ENCODE data around the gene SLC41A3. TPM values are rescaled to one million over a fixed set of nuclear protein-coding genes. Genes with fewer than 3 reads are reported as not detected.

The SLC41A3 gene
- total and polyA plus RNA-seq, 4 donors: 9.3 to 19.8 (median 12.7) TPM

- TF ChIP-seq HNF4A (conservative IDR thresholded peaks at IDR 0.05) (no peak), SP1 (IDR thresholded peaks at IDR 0.05) (no peak), YY1 (IDR thresholded peaks at IDR 0.05) (no peak), NR2F2 (IDR thresholded peaks at IDR 0.05) (no peak), EGR1 (IDR thresholded peaks at IDR 0.05; ENCODE audit: low read depth in 2 of 2) (no peak)
Observed at GRCh38 chr3:125961289-125961589, 122.7 kb downstream of the SLC41A3 start (continued).

DNA sequence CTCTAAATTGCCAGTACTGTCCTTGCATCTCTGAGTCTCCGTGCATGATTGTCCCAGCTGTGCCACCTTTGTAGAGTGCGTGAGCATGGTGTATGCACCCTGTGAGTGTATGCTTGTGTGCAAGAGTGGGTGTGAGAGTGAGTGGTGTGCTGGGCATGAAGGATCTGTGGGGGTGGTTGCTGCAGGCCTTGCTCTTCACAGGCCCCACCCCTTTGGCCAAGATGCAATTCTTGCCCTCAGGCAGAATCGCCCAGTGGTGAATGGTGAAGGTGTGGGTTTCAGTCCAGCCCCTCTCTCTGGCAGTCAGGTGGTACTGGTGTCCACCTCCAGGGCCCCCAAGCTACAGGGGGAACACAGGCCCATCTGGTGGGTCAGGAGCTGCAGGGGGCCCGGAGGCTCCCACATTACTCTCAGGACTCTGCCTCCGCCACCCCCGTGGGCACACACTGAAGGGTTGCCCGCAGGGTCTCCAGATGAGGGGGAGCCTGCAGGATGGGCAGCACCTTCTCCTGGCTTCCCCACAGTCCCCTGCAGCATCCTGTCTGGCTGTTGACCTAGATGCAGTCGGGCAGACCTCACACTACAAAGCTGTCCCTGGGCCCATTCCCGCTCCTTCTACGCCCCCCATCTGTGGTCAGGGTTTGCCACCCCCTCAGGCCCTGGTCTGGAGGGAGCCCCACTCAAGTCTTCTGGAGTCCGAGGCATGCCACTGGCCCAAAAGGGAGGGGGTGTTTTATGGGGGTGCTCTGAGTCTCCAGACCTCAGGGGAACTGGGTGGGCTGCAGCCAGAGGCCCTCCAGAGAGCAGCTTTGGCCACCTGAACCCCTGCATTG is 123.3 kb downstream of the SLC41A3 start:
- Histone ChIP-seq H3K27ac (ENCODE audit: low read depth in 1 of 2, low read length in 2 of 2) (no peak overlapping the region), H3K4me3 (ENCODE audit: low read depth in 1 of 3, low read length in 3 of 3) (no peak overlapping the region), H3K9ac (ENCODE audit: low read depth in 1 of 2, low read length in 2 of 2) (no peak overlapping the region), H3K4me1 (ENCODE audit: control insufficient read depth in 4 of 4, insufficient read depth in 4 of 4, low read length in 3 of 4) (peaks cover 0 to 4% (median 0%) of the 10 kb centered on the region in 4 donors), H3K27me3 (ENCODE audit: control insufficient read depth in 4 of 4, insufficient read depth in 4 of 4, low read length in 3 of 4) (no peaks in the 10 kb centered on the region), H3K9me3 (ENCODE audit: control insufficient read depth in 4 of 4, low read length in 3 of 4) (no peaks in the 10 kb centered on the region), H3K36me3 (ENCODE audit: control insufficient read depth in 4 of 4, insufficient read depth in 3 of 4, low read depth in 1 of 4, low read length in 3 of 4) (no peaks in the 10 kb centered on the region)
- TF ChIP-seq, protein P1, sequence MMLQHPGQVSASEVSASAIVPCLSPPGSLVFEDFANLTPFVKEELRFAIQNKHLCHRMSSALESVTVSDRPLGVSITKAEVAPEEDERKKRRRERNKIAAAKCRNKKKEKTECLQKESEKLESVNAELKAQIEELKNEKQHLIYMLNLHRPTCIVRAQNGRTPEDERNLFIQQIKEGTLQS (IDR thresholded peaks at IDR 0.05): no peak
- TF ChIP-seq YY1 (IDR thresholded peaks at IDR 0.05): no peak
- TF ChIP-seq FOXA1 (IDR thresholded peaks at IDR 0.05): no peak
- TF ChIP-seq, protein P2, sequence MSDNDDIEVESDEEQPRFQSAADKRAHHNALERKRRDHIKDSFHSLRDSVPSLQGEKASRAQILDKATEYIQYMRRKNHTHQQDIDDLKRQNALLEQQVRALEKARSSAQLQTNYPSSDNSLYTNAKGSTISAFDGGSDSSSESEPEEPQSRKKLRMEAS (IDR thresholded peaks at IDR 0.05): no peak
- TF ChIP-seq JUND (IDR thresholded peaks at IDR 0.05): no peak
- TF ChIP-seq FOXA2 (IDR thresholded peaks at IDR 0.05): no peak
- DNase-seq (ENCODE audit: low spot score): no peak
- WGBS: 90% methylated on average over 11 of the region's 11 CpGs

GRCh38 chr3:125960066-125960424 is 123.9 kb downstream of the SLC41A3 start:
- TF ChIP-seq RAD21 (IDR thresholded peaks at IDR 0.05) (no peak), FOXA1 (IDR thresholded peaks at IDR 0.05) (no peak), YY1 (IDR thresholded peaks at IDR 0.05) (no peak)
- 95% methylated on average over 14 of the region's 14 CpGs for WGBS
- Histone ChIP-seq H3K4me1 (ENCODE audit: control insufficient read depth in 4 of 4, insufficient read depth in 4 of 4, low read length in 3 of 4) (peaks cover 0 to 4% (median 0%) of the 10 kb centered on the region in 4 donors), H3K27me3 (ENCODE audit: control insufficient read depth in 4 of 4, insufficient read depth in 4 of 4, low read length in 3 of 4) (no peaks in the 10 kb centered on the region), H3K36me3 (ENCODE audit: control insufficient read depth in 4 of 4, insufficient read depth in 3 of 4, low read depth in 1 of 4, low read length in 3 of 4) (no peaks in the 10 kb centered on the region), H3K4me3 (ENCODE audit: low read depth in 1 of 3, low read length in 3 of 3) (no peak overlapping the region), H3K9ac (ENCODE audit: low read depth in 1 of 2, low read length in 2 of 2) (no peak overlapping the region), H3K9me3 (ENCODE audit: control insufficient read depth in 4 of 4, low read length in 3 of 4) (no peaks in the 10 kb centered on the region), H3K27ac (ENCODE audit: low read depth in 1 of 2, low read length in 2 of 2) (no peak overlapping the region)
- DNase-seq (ENCODE audit: low spot score): no peak

DNA sequence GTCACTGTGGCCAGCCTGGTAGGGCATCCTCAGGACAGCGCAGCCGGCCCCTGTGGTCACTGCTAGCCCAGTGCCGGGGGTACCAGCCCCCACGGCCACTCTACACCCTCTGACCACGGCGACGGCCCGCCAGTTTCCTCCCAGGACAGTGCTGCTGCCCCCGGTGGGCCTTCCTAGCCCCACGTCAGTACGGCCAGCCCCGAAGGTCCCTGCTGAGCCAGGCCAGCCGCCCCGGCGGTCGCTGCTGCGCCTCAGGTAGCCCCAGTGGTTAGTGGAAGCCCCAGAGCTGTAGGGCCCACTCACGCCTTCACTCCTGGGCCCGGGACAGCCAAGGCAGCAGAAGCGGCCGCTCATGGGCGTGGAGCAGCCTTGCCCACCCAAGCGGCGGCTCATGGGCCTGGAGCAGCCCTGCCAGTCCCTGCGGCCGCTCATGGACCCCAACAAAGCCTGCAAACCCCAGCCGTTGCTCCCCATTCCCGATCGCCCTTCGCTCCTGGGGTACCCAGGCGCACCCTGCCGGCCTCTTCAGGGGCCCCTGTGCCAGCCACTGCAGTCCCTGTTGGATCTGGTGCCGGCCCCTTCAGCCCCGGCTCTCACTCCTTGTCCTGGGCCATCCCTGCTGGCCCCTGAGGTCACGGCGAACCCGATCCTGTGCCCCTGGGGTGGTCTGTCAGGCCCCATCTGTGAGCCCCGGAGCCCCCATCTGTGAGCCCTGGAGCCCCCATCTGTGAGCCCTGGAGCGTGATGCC is 124.4 kb downstream of the SLC41A3 start:
- WGBS: 96% methylated on average over 39 of the region's 39 CpGs
- H3K27ac ChIP-seq (ENCODE audit: low read depth in 1 of 2, low read length in 2 of 2): no peak overlapping the region
- H3K9me3 ChIP-seq (ENCODE audit: control insufficient read depth in 4 of 4, low read length in 3 of 4): no peaks in the 10 kb centered on the region
- no peak overlapping the region for H3K4me3 ChIP-seq (ENCODE audit: low read depth in 1 of 3, low read length in 3 of 3)
- no peak overlapping the region for H3K9ac ChIP-seq (ENCODE audit: low read depth in 1 of 2, low read length in 2 of 2)
- peaks cover 0 to 4% (median 0%) of the 10 kb centered on the region in 4 donors for H3K4me1 ChIP-seq (ENCODE audit: control insufficient read depth in 4 of 4, insufficient read depth in 4 of 4, low read length in 3 of 4)
- H3K36me3 ChIP-seq (ENCODE audit: control insufficient read depth in 4 of 4, insufficient read depth in 3 of 4, low read depth in 1 of 4, low read length in 3 of 4): no peaks in the 10 kb centered on the region
- no peak for DNase-seq (ENCODE audit: low spot score)
- no peaks in the 10 kb centered on the region for H3K27me3 ChIP-seq (ENCODE audit: control insufficient read depth in 4 of 4, insufficient read depth in 4 of 4, low read length in 3 of 4)
- TF ChIP-seq TAF1 (conservative IDR thresholded peaks at IDR 0.05) (no peak), RAD21 (IDR thresholded peaks at IDR 0.05) (no peak), HNF4G (IDR thresholded peaks at IDR 0.05) (no peak), RXRA (IDR thresholded peaks at IDR 0.05) (no peak), FOXA2 (IDR thresholded peaks at IDR 0.05) (no peak), GABPA (IDR thresholded peaks at IDR 0.05 in 1 of 2, conservative IDR thresholded peaks at IDR 0.05 in 1 of 2) (no peak), JUND (IDR thresholded peaks at IDR 0.05) (no peak), HNF4A (conservative IDR thresholded peaks at IDR 0.05) (no peak), NR2F2 (IDR thresholded peaks at IDR 0.05) (no peak), CTCF (IDR thresholded peaks at IDR 0.05; ENCODE audit: low read depth, low read length, missing input control) (no peak)
- TF ChIP-seq, protein P2 (IDR thresholded peaks at IDR 0.05): no peak
- TF ChIP-seq, protein P3, sequence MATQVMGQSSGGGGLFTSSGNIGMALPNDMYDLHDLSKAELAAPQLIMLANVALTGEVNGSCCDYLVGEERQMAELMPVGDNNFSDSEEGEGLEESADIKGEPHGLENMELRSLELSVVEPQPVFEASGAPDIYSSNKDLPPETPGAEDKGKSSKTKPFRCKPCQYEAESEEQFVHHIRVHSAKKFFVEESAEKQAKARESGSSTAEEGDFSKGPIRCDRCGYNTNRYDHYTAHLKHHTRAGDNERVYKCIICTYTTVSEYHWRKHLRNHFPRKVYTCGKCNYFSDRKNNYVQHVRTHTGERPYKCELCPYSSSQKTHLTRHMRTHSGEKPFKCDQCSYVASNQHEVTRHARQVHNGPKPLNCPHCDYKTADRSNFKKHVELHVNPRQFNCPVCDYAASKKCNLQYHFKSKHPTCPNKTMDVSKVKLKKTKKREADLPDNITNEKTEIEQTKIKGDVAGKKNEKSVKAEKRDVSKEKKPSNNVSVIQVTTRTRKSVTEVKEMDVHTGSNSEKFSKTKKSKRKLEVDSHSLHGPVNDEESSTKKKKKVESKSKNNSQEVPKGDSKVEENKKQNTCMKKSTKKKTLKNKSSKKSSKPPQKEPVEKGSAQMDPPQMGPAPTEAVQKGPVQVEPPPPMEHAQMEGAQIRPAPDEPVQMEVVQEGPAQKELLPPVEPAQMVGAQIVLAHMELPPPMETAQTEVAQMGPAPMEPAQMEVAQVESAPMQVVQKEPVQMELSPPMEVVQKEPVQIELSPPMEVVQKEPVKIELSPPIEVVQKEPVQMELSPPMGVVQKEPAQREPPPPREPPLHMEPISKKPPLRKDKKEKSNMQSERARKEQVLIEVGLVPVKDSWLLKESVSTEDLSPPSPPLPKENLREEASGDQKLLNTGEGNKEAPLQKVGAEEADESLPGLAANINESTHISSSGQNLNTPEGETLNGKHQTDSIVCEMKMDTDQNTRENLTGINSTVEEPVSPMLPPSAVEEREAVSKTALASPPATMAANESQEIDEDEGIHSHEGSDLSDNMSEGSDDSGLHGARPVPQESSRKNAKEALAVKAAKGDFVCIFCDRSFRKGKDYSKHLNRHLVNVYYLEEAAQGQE (IDR thresholded peaks at IDR 0.05): no peak
- TF ChIP-seq, protein P1 (IDR thresholded peaks at IDR 0.05): no peak

Measured in liver (tissue), 9 donors.